ENCODE data around the gene UBE2L5. TPM values are rescaled to one million over a fixed set of nuclear protein-coding genes. Genes with fewer than 3 reads are reported as not detected.

UBE2L5 gene
- not detected for total RNA-seq

GRCh38 chr13:30422054-30422839 is at the start of gene UBE2L5:
Gene UBE2L5, plus strand, starts transcription at chr13:30422493. Its CDS starts 5,498 bp downstream, at chr13:30427991.
- DNase-seq (peak; percentile 78 to 86), ATAC-seq (replicated peaks in 1 of 2) (peak; percentile 97 to 99)
- Mint-ChIP-seq H3K27ac (peak within 1 kb of the TSS; percentile 76), H3K9me3 (no peaks in the 10 kb centered on the region), H3K27me3 (ENCODE audit: low read depth) (no peaks in the 10 kb centered on the region), H3K36me3 (ENCODE audit: insufficient read depth in 2 of 2) (no peaks in the 10 kb centered on the region), H3K4me3 (peak within 1 kb of the TSS; percentile 80 to 90), H3K4me1 (ENCODE audit: low read depth) (peaks cover 8% of the 10 kb centered on the region)

- Mint-ChIP-seq H3K36me3 (ENCODE audit: insufficient read depth in 2 of 2) (peaks cover 2 to 7% of the 10 kb centered on the region in 2 donors), H3K9me3 (no peaks in the 10 kb centered on the region), H3K27me3 (ENCODE audit: low read depth) (no peaks in the 10 kb centered on the region), H3K4me3 (peak overlapping the region; percentile 54 to 77), H3K27ac (peak overlapping the region; percentile 29), H3K4me1 (ENCODE audit: low read depth) (peaks cover 94% of the 10 kb centered on the region)
- DNase-seq, result peak; percentile 25 to 59
- ATAC-seq (replicated peaks in 1 of 2), result peak in 1 of 2 donors; percentile 32
Measured at GRCh38 chr13:30373727-30374126, 48.6 kb upstream of the UBE2L5 start.

- DNase-seq (no peak), ATAC-seq (replicated peaks in 1 of 2) (no peak)
- Mint-ChIP-seq H3K4me3 (peak overlapping the region; percentile 86 to 94), H3K36me3 (ENCODE audit: insufficient read depth in 2 of 2) (peaks cover 2 to 3% of the 10 kb centered on the region in 2 donors), H3K27me3 (ENCODE audit: low read depth) (no peaks in the 10 kb centered on the region), H3K27ac (peak overlapping the region; percentile 36), H3K9me3 (no peaks in the 10 kb centered on the region), H3K4me1 (ENCODE audit: low read depth) (peaks cover 93% of the 10 kb centered on the region)
Measured at GRCh38 chr13:30375265-30375835, 46.9 kb upstream of the UBE2L5 start.

- peaks cover 81% of the 10 kb centered on the region for H3K4me1 Mint-ChIP-seq (ENCODE audit: low read depth)
Measured at GRCh38 chr13:30376426-30377311, 45.6 kb upstream of the UBE2L5 start.

GRCh38 chr13:30377312-30377685 is 45.0 kb upstream of the UBE2L5 start:
- H3K9me3 Mint-ChIP-seq, result no peaks in the 10 kb centered on the region
- ATAC-seq (replicated peaks in 1 of 2) (no peak), DNase-seq (no peak)
- H3K27me3 Mint-ChIP-seq (ENCODE audit: low read depth), result no peaks in the 10 kb centered on the region
- peak overlapping the region; percentile 86 to 94 for H3K4me3 Mint-ChIP-seq
- H3K36me3 Mint-ChIP-seq (ENCODE audit: insufficient read depth in 2 of 2), result peaks cover 0 to 2% of the 10 kb centered on the region in 2 donors
- H3K27ac Mint-ChIP-seq, result no peak overlapping the region
- peaks cover 75% of the 10 kb centered on the region for H3K4me1 Mint-ChIP-seq (ENCODE audit: low read depth)

More at GRCh38 chr13:30376426-30377311, 45.6 kb upstream of the UBE2L5 start:
- DNase-seq (peak; percentile 70 to 75), ATAC-seq (replicated peaks in 1 of 2) (peak; percentile 85 to 86)
- no peaks in the 10 kb centered on the region for H3K27me3 Mint-ChIP-seq (ENCODE audit: low read depth)
- H3K9me3 Mint-ChIP-seq, result no peaks in the 10 kb centered on the region
- peaks cover 0 to 2% of the 10 kb centered on the region in 2 donors for H3K36me3 Mint-ChIP-seq (ENCODE audit: insufficient read depth in 2 of 2)
- peak overlapping the region; percentile 86 to 94 for H3K4me3 Mint-ChIP-seq
- H3K27ac Mint-ChIP-seq, result peak overlapping the region; percentile 91

- H3K9me3 Mint-ChIP-seq, result no peaks in the 10 kb centered on the region
- ATAC-seq (replicated peaks in 1 of 2) (no peak), DNase-seq (no peak)
- H3K4me1 Mint-ChIP-seq (ENCODE audit: low read depth), result peaks cover 71% of the 10 kb centered on the region
- no peaks in the 10 kb centered on the region for H3K27me3 Mint-ChIP-seq (ENCODE audit: low read depth)
- no peak overlapping the region for H3K27ac Mint-ChIP-seq
- no peak overlapping the region for H3K4me3 Mint-ChIP-seq
- H3K36me3 Mint-ChIP-seq (ENCODE audit: insufficient read depth in 2 of 2), result peaks cover 0 to 2% of the 10 kb centered on the region in 2 donors
Measured at GRCh38 chr13:30378191-30378590, 44.1 kb upstream of the UBE2L5 start.

GRCh38 chr13:30381049-30381448 is 41.2 kb upstream of the UBE2L5 start:
- Mint-ChIP-seq H3K4me3 (no peak overlapping the region), H3K4me1 (ENCODE audit: low read depth) (peaks cover 44% of the 10 kb centered on the region), H3K9me3 (no peaks in the 10 kb centered on the region), H3K27ac (no peak overlapping the region), H3K27me3 (ENCODE audit: low read depth) (no peaks in the 10 kb centered on the region), H3K36me3 (ENCODE audit: insufficient read depth in 2 of 2) (no peaks in the 10 kb centered on the region)
- ATAC-seq (replicated peaks in 1 of 2), result no peak
- no peak for DNase-seq

- peaks cover 27% of the 10 kb centered on the region for H3K4me1 Mint-ChIP-seq (ENCODE audit: low read depth)
- H3K27ac Mint-ChIP-seq, result no peak overlapping the region
- peak overlapping the region; percentile 5 to 28 for H3K4me3 Mint-ChIP-seq
- no peaks in the 10 kb centered on the region for H3K27me3 Mint-ChIP-seq (ENCODE audit: low read depth)
- H3K9me3 Mint-ChIP-seq, result no peaks in the 10 kb centered on the region
- DNase-seq, result no peak
- no peaks in the 10 kb centered on the region for H3K36me3 Mint-ChIP-seq (ENCODE audit: insufficient read depth in 2 of 2)
- peak in 1 of 2 donors; percentile 25 for ATAC-seq (replicated peaks in 1 of 2)
Measured at GRCh38 chr13:30382836-30383525, 39.3 kb upstream of the UBE2L5 start.

GRCh38 chr13:30388406-30389283 is 33.6 kb upstream of the UBE2L5 start:
- peak in 1 of 2 donors; percentile 27 for ATAC-seq (replicated peaks in 1 of 2)
- peak in 1 of 2 donors; percentile 8 for DNase-seq

GRCh38 chr13:30391956-30392680 is 30.2 kb upstream of the UBE2L5 start:
- H3K36me3 Mint-ChIP-seq (ENCODE audit: insufficient read depth in 2 of 2), result no peaks in the 10 kb centered on the region
- no peak overlapping the region for H3K4me3 Mint-ChIP-seq
- H3K27ac Mint-ChIP-seq, result no peak overlapping the region
- H3K27me3 Mint-ChIP-seq (ENCODE audit: low read depth), result no peaks in the 10 kb centered on the region
- H3K4me1 Mint-ChIP-seq (ENCODE audit: low read depth), result peaks cover 74% of the 10 kb centered on the region
- DNase-seq (no peak), ATAC-seq (replicated peaks in 1 of 2) (no peak)
- no peaks in the 10 kb centered on the region for H3K9me3 Mint-ChIP-seq

More at GRCh38 chr13:30388406-30389283, 33.6 kb upstream of the UBE2L5 start:
- Mint-ChIP-seq H3K36me3 (ENCODE audit: insufficient read depth in 2 of 2) (no peaks in the 10 kb centered on the region), H3K9me3 (no peaks in the 10 kb centered on the region), H3K4me1 (ENCODE audit: low read depth) (peaks cover 40% of the 10 kb centered on the region), H3K4me3 (peak overlapping the region; percentile 78 to 93), H3K27ac (peak overlapping the region; percentile 95), H3K27me3 (ENCODE audit: low read depth) (no peaks in the 10 kb centered on the region)

- DNase-seq, result no peak
- ATAC-seq (replicated peaks in 1 of 2), result no peak
- H3K4me3 Mint-ChIP-seq, result no peak overlapping the region
- H3K27me3 Mint-ChIP-seq (ENCODE audit: low read depth), result no peaks in the 10 kb centered on the region
- H3K9me3 Mint-ChIP-seq, result no peaks in the 10 kb centered on the region
- H3K36me3 Mint-ChIP-seq (ENCODE audit: insufficient read depth in 2 of 2), result no peaks in the 10 kb centered on the region
- peaks cover 74% of the 10 kb centered on the region for H3K4me1 Mint-ChIP-seq (ENCODE audit: low read depth)
- H3K27ac Mint-ChIP-seq, result no peak overlapping the region
Measured at GRCh38 chr13:30392681-30393045, 29.6 kb upstream of the UBE2L5 start.

All from activated T-cell treated with anti-CD3 and anti-CD28 coated beads, Interleukin-2, amount 50 U/mL, for 72 hours (primary cell).